A549 (cell line): Measurements from ENCODE around the gene SAMD4B.
"Not testable (repeated sequence)": the region's sequence is repeated elsewhere in the genome, so short reads cannot be mapped to it uniquely, and the experiment has no call there.

Source experiments
- BHLHE40 ChIP-seq: IDR thresholded peaks from 2 replicates; pipeline ENCODE4 v1.6.1; 2012; ENCODE audit warnings: low read depth, low read length, inconsistent platforms
- CHD2 ChIP-seq: fragments of 150-350 bp; IDR thresholded peaks from 2 replicates; pipeline ENCODE4 v1.6.1; 2014; ENCODE audit warnings: low read length; ENCODE audit not compliant: partially characterized antibody
- JUN ChIP-seq, 2 experiments: fragments of >200 bp; sonication (Bioruptor Twin); formaldehyde crosslinking; IDR thresholded peaks; 2 replicates in 1 of 2; 3 replicates in 1 of 2; pipeline ENCODE4 v1.6.1; 2016 to 2017
- JUNB ChIP-seq: fragments of >200 bp; sonication (Bioruptor Twin); formaldehyde crosslinking; IDR thresholded peaks from 2 replicates; pipeline ENCODE4 v1.6.1; 2016
- MAZ ChIP-seq: fragments of 150-350 bp; IDR thresholded peaks from 2 replicates; pipeline ENCODE4 v1.6.1; 2014; ENCODE audit warnings: antibody characterized with exemption, low read depth, low read length, borderline replicate concordance
- POLR2A ChIP-seq: IDR thresholded peaks from 2 replicates; pipeline ENCODE4 v1.6.1; 2012; ENCODE audit warnings: mild to moderate bottlenecking, low read length
- REST ChIP-seq: fragments of 200-600 bp; sonication (generic); IDR thresholded peaks from 2 replicates; pipeline ENCODE4 v1.6.1; 2016; ENCODE audit warnings: antibody characterized with exemption, mild to moderate bottlenecking, moderate library complexity
- TF ChIP-seq, protein P1 (sequence below): fragments of >200 bp; sonication (Bioruptor Twin); formaldehyde crosslinking; IDR thresholded peaks from 3 replicates; pipeline ENCODE4 v1.5.1; 2016
- TF ChIP-seq, protein P2 (sequence below): IDR thresholded peaks from 2 replicates; pipeline ENCODE4 v1.6.1; 2012
- TF ChIP-seq, protein P3 (sequence below): IDR thresholded peaks from 2 replicates; pipeline ENCODE4 v1.6.1; 2012

GRCh38 chr19:39332738-39333137, 9.5 kb upstream of the SAMD4B start:
- TF ChIP-seq, protein P1, sequence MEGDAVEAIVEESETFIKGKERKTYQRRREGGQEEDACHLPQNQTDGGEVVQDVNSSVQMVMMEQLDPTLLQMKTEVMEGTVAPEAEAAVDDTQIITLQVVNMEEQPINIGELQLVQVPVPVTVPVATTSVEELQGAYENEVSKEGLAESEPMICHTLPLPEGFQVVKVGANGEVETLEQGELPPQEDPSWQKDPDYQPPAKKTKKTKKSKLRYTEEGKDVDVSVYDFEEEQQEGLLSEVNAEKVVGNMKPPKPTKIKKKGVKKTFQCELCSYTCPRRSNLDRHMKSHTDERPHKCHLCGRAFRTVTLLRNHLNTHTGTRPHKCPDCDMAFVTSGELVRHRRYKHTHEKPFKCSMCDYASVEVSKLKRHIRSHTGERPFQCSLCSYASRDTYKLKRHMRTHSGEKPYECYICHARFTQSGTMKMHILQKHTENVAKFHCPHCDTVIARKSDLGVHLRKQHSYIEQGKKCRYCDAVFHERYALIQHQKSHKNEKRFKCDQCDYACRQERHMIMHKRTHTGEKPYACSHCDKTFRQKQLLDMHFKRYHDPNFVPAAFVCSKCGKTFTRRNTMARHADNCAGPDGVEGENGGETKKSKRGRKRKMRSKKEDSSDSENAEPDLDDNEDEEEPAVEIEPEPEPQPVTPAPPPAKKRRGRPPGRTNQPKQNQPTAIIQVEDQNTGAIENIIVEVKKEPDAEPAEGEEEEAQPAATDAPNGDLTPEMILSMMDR = not testable (repeated sequence)
- not testable (repeated sequence) for TF ChIP-seq POLR2A; BHLHE40; MAZ; CHD2; JUN (IDR thresholded peaks at IDR 0.05); REST; JUNB
- TF ChIP-seq, protein P2, sequence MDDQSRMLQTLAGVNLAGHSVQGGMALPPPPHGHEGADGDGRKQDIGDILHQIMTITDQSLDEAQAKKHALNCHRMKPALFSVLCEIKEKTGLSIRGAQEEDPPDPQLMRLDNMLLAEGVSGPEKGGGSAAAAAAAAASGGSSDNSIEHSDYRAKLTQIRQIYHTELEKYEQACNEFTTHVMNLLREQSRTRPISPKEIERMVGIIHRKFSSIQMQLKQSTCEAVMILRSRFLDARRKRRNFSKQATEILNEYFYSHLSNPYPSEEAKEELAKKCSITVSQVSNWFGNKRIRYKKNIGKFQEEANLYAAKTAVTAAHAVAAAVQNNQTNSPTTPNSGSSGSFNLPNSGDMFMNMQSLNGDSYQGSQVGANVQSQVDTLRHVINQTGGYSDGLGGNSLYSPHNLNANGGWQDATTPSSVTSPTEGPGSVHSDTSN = not testable (repeated sequence)
- TF ChIP-seq, protein P3, sequence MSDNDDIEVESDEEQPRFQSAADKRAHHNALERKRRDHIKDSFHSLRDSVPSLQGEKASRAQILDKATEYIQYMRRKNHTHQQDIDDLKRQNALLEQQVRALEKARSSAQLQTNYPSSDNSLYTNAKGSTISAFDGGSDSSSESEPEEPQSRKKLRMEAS = not testable (repeated sequence)
